B cell (primary cell): Measurements from ENCODE around the gene FAM222A. TPM values are rescaled to one million over a fixed set of nuclear protein-coding genes. Genes with fewer than 3 reads are reported as not detected.

ENCODE experiments used
- ATAC-seq: fragments of 200-7000 bp; cut with Tn5 transposase; one replicate; pipeline ENCODE4 v1.10.0; 2021; ENCODE audit warnings: low read depth, mild to moderate bottlenecking, moderate number of reproducible peaks, moderate library complexity
- CTCF ChIA-PET: fragments of 350-600 bp; sonication (Branson Sonifier 250); formaldehyde crosslinking; loops from one replicate; lab custom pipeline; 2021; ENCODE audit warnings: antibody characterized with exemption, inconsistent platforms; lab: Charles Lee
- POLR2A ChIA-PET: fragments of 350-600 bp; sonication (Branson Sonifier 250); formaldehyde crosslinking; loops from one replicate; lab custom pipeline; 2021; ENCODE audit warnings: antibody characterized with exemption; lab: Charles Lee
- DNase-seq: peaks from one replicate; pipeline ENCODE4 v3.0.0; 2013
- H2AFZ ChIP-seq: 2 replicates; pipeline ENCODE4 v1.6.1; 2012; ENCODE audit warnings: mild to moderate bottlenecking, low read depth, low read length; ENCODE audit not compliant: insufficient read depth, poor library complexity, severe bottlenecking
- H3K27ac ChIP-seq, 2 donors: 1 replicate in 1 of 2; 2 replicates in 1 of 2; pipeline ENCODE4 v1.5.1; 2012 to 2013; ENCODE audit warnings: low read length in 2 of 2, mild to moderate bottlenecking in 2 of 2, moderate library complexity in 1 of 2
- H3K27me3 ChIP-seq, 4 experiments: fragments of 200-600 bp in 1 of 4; sonication (generic) in 1 of 4; replicated peaks in 1 of 4; 1 replicate in 2 of 4; 2 replicates in 2 of 4; pipeline versions ENCODE4 v1.6.1 to v1.7.0; 2013 to 2016; ENCODE audit warnings: low read length in 3 of 4, mild to moderate bottlenecking in 2 of 4, mixed read lengths in 1 of 4, moderate library complexity in 1 of 4; ENCODE audit not compliant: insufficient read depth in 4 of 4, control insufficient read depth in 3 of 4; ENCODE audit errors: control extremely low read depth in 1 of 4
- H3K36me3 ChIP-seq, 2 experiments: replicated peaks in 1 of 2; 1 replicate in 1 of 2; 2 replicates in 1 of 2; pipeline versions ENCODE4 v1.6.1 to v1.7.1; 2013; ENCODE audit warnings: low read length in 1 of 2; ENCODE audit not compliant: insufficient read depth in 2 of 2, control insufficient read depth in 1 of 2; ENCODE audit errors: control extremely low read depth in 1 of 2, extremely low read depth in 1 of 2
- H3K4me1 ChIP-seq, 2 donors: fragments of 200-600 bp in 1 of 2; sonication (generic) in 1 of 2; 1 replicate in 1 of 2; 2 replicates in 1 of 2; pipeline versions ENCODE4 v1.5.1 to v1.6.1; 2013 to 2017; ENCODE audit warnings: low read length in 2 of 2; ENCODE audit not compliant: control insufficient read depth in 2 of 2, insufficient read depth in 2 of 2
- H3K4me2 ChIP-seq: replicated peaks from 2 replicates; pipeline ENCODE3; 2012; ENCODE audit warnings: mild to moderate bottlenecking, low read depth, low read length; ENCODE audit not compliant: poor library complexity, severe bottlenecking
- H3K4me3 ChIP-seq, 5 experiments: fragments of 200-600 bp in 1 of 5; sonication (generic) in 1 of 5; 1 replicate in 3 of 5; 2 replicates in 2 of 5; pipeline versions ENCODE4 v1.5.1 to v1.7.0; 2011 to 2016; ENCODE audit warnings: low read length in 4 of 5, mild to moderate bottlenecking in 4 of 5, low read depth in 2 of 5, control low read depth in 1 of 5, moderate library complexity in 1 of 5; ENCODE audit not compliant: insufficient read depth in 1 of 5; ENCODE audit errors: control extremely low read depth in 1 of 5, extremely low read depth in 1 of 5
- H3K79me2 ChIP-seq: fragments of 200-600 bp; sonication (generic); one replicate; pipeline ENCODE4 v1.6.0; 2016; ENCODE audit warnings: low read length; ENCODE audit not compliant: control insufficient read depth, insufficient read depth
- H3K9ac ChIP-seq: fragments of 200-600 bp; sonication (generic); 2 replicates; pipeline ENCODE4 v1.6.1; 2017; ENCODE audit warnings: mild to moderate bottlenecking, low read length, moderate library complexity
- H3K9me3 ChIP-seq, 3 donors: one replicate each; pipeline versions ENCODE4 v1.6.1 to v1.7.1; 2013; ENCODE audit warnings: low read length in 2 of 3; ENCODE audit not compliant: control insufficient read depth in 2 of 3, insufficient read depth in 1 of 3; ENCODE audit errors: control extremely low read depth in 1 of 3
- H4K20me1 ChIP-seq: 2 replicates; pipeline ENCODE4 v1.6.0; 2012; ENCODE audit warnings: mild to moderate bottlenecking, low read length; ENCODE audit not compliant: insufficient read depth, control insufficient read depth, poor library complexity, severe bottlenecking
- H3K27ac Mint-ChIP-seq: one replicate; pipeline ENCODE4 v1.8.0; 2021; ENCODE audit warnings: mixed read lengths
- H3K27me3 Mint-ChIP-seq: one replicate; pipeline ENCODE4 v1.8.0; 2021; ENCODE audit warnings: mixed read lengths
- H3K4me1 Mint-ChIP-seq: one replicate; pipeline ENCODE4 v1.8.0; 2021; ENCODE audit warnings: mixed read lengths
- H3K4me3 Mint-ChIP-seq: one replicate; pipeline ENCODE4 v1.8.0; 2021; ENCODE audit warnings: mixed read lengths
- H3K9me3 Mint-ChIP-seq: one replicate; pipeline ENCODE4 v1.8.0; 2022; ENCODE audit warnings: mixed read lengths; ENCODE audit not compliant: insufficient read depth
- EZH2 ChIP-seq: IDR thresholded peaks from 2 replicates; pipeline ENCODE4 v1.6.1; 2012; ENCODE audit warnings: borderline replicate concordance, low read depth, mild to moderate bottlenecking, moderate library complexity, low read length; ENCODE audit not compliant: insufficient read depth, poor library complexity, severe bottlenecking
- WGBS: methylation state at CpG from one replicate; pipeline ENCODE4 v1.1.5; 2013; ENCODE audit warnings: missing lambda C conversion rate; ENCODE audit not compliant: insufficient coverage; 5-methylcytosine and 5-hydroxymethylcytosine counted together
- intact Hi-C: fragments of 100-400 bp; cut with micrococcal nuclease; formaldehyde crosslinking; loops from one replicate; pipeline ENCODE4 v1.10.0; 2022
- polyA plus RNA-seq: library from polyadenylated mRNA; depleted of rRNA; stranded (reverse); fragments of >200 nt; gene quantifications from 2 replicates; pipeline ENCODE4 v1.2.3, GENCODE V29; 2012
- total RNA-seq, 2 donors: library from RNA; stranded (reverse); fragments of 120-200 nt in 1 of 2; gene quantifications; 1 replicate in 1 of 2; 2 replicates in 1 of 2; pipeline versions ENCODE4 v1.2.3 to v1.2.4, GENCODE V29; 2013 to 2022
- TF ChIP-seq, protein P1 (sequence below): fragments of 200-600 bp; IDR thresholded peaks from one replicate; pipeline ENCODE4 v1.8.0; 2022; ENCODE audit warnings: antibody characterized with exemption, mild to moderate bottlenecking

Gene FAM222A
- total and polyA plus RNA-seq, 2 donors (not counting 1 experiment from before 2014, with no cell fraction given) = 0.49 to 4.6 TPM

DNA sequence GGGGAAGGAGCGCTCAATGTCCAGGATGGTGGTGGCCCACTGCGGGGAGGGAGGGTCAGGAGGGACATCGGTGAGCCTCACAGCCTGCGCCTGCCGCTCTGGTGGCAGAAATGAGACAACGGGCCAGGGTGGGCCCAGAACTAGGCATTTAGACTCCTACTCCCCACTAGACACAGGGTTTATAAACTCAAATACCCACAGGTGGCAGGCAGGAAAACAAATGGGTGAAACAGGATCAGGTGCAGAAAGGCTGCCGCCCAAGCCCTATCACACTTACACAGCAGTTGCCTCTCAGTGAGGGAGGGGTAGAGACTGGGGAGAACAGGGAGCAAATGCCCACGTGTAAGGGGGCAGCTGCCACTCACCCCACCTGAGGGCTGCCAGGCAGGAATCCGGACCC is 73.2 kb downstream of the FAM222A start:
- POLR2A ChIA-PET = no interaction called here
- Histone ChIP-seq H3K36me3 (no peaks in the 10 kb centered on the region), H3K9me3 (peaks cover 0 to 4% (median 0%) of the 10 kb centered on the region in 3 donors), H3K4me1 (no peaks in the 10 kb centered on the region), H3K27me3 (peaks cover 0 to 5% (median 0%) of the 10 kb centered on the region in 4 experiments), H2AFZ (no peak overlapping the region), H3K27ac (no peak overlapping the region), H3K4me2 (no peak overlapping the region), H3K9ac (no peak overlapping the region), H4K20me1 (no peaks in the 10 kb centered on the region), H3K4me3 (no peak overlapping the region), H3K79me2 (no peaks in the 10 kb centered on the region)
- Mint-ChIP-seq H3K4me3 (no peak overlapping the region), H3K9me3 (no peaks in the 10 kb centered on the region), H3K27me3 (peaks cover 17% of the 10 kb centered on the region), H3K27ac (no peak overlapping the region), H3K4me1 (no peaks in the 10 kb centered on the region)
- no peak for DNase-seq
- no peak for TF ChIP-seq EZH2
- TF ChIP-seq, protein P1, sequence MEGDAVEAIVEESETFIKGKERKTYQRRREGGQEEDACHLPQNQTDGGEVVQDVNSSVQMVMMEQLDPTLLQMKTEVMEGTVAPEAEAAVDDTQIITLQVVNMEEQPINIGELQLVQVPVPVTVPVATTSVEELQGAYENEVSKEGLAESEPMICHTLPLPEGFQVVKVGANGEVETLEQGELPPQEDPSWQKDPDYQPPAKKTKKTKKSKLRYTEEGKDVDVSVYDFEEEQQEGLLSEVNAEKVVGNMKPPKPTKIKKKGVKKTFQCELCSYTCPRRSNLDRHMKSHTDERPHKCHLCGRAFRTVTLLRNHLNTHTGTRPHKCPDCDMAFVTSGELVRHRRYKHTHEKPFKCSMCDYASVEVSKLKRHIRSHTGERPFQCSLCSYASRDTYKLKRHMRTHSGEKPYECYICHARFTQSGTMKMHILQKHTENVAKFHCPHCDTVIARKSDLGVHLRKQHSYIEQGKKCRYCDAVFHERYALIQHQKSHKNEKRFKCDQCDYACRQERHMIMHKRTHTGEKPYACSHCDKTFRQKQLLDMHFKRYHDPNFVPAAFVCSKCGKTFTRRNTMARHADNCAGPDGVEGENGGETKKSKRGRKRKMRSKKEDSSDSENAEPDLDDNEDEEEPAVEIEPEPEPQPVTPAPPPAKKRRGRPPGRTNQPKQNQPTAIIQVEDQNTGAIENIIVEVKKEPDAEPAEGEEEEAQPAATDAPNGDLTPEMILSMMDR = no peak
- no peak for ATAC-seq
- WGBS = 83% methylated on average over 6 of the region's 9 CpGs
- intact Hi-C loops = no loop called here
- CTCF ChIA-PET = no interaction called here

GRCh38 chr12:109789526-109790048 is 76.0 kb downstream of the FAM222A start:
- intact Hi-C loops = no loop called here
- no peaks in the 10 kb centered on the region for H3K4me1 ChIP-seq
- H2AFZ ChIP-seq = no peak overlapping the region
- peaks cover 30% of the 10 kb centered on the region for H3K27me3 Mint-ChIP-seq
- no peak overlapping the region for H3K27ac ChIP-seq
- no peak for DNase-seq
- H3K9me3 Mint-ChIP-seq = no peaks in the 10 kb centered on the region
- no peaks in the 10 kb centered on the region for H3K4me1 Mint-ChIP-seq
- 86% methylated on average over 1 of the region's 1 CpG for WGBS
- H3K9ac ChIP-seq = no peak overlapping the region
- H3K4me3 Mint-ChIP-seq = no peak overlapping the region
- ChIA-PET CTCF (no interaction called here), POLR2A (no interaction called here)
- H4K20me1 ChIP-seq = no peaks in the 10 kb centered on the region
- no peaks in the 10 kb centered on the region for H3K79me2 ChIP-seq
- H3K4me3 ChIP-seq = no peak overlapping the region
- H3K36me3 ChIP-seq = no peaks in the 10 kb centered on the region
- H3K9me3 ChIP-seq = no peaks in the 10 kb centered on the region
- H3K27me3 ChIP-seq = peaks cover 0 to 5% (median 0%) of the 10 kb centered on the region in 4 experiments
- H3K27ac Mint-ChIP-seq = no peak overlapping the region
- H3K4me2 ChIP-seq = no peak overlapping the region
- TF ChIP-seq, protein P1 = no peak
- no peak for TF ChIP-seq EZH2
- no peak for ATAC-seq
